Activated CD4-positive, alpha-beta T cell treated with anti-CD3 and anti-CD28 coated beads for 4 hours (primary cell): Measurements from ENCODE around the gene SKIC2.
"Not testable (repeated sequence)": the region's sequence is repeated elsewhere in the genome, so short reads cannot be mapped to it uniquely, and the experiment has no call there.

ENCODE experiments used
- DNase-seq, 2 donors: peaks; one replicate each; pipeline ENCODE4 v3.0.0-alpha.2; 2020

SKIC2 gene

DNA sequence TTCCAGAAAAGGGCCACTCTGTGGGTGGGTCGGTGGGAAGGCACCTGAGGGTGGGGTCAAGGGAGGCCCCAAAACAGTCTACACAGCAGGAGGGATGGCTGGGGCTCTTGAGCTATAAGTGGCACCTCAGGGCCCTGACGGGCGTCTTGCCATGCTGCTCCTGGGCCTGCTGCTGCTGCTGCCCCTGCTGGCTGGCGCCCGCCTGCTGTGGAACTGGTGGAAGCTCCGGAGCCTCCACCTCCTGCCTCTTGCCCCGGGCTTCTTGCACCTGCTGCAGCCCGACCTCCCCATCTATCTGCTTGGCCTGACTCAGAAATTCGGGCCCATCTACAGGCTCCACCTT lies 46.5 kb downstream of the SKIC2 start:
- not testable (repeated sequence) for DNase-seq

DNA sequence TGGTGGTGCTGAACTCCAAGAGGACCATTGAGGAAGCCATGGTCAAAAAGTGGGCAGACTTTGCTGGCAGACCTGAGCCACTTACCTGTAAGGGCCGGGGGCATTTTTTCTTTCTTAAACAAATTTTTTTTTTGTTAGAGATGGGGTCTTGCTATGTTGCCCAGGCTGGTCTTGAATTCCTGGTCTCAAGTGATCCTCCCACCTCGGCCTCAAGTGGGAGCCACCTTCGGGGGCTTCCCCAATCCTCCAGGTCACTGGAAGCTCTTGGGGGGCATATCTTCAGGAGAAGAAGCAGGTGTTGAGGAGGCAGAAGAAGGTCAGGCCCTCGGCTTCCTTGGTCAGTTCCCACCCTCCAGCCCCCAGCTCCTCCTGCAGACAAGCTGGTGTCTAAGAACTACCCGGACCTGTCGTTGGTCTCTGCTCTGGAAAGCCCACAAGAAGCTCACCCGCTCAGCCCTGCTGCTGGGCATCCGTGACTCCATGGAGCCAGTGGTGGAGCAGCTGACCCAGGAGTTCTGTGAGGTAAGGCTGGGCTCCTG lies 47.1 kb downstream of the SKIC2 start:
- DNase-seq, result not testable (repeated sequence)

- DNase-seq, result not testable (repeated sequence)
These were observed 48.1 kb downstream of the SKIC2 start for GRCh38 chr6:32007086-32007485.

GRCh38 chr6:32008037-32008436 lies 49.1 kb downstream of the SKIC2 start:
- DNase-seq, result not testable (repeated sequence)

- not testable (repeated sequence) for DNase-seq
These were observed 49.6 kb downstream of the SKIC2 start for GRCh38 chr6:32008616-32009015.

- not testable (repeated sequence) for DNase-seq
These were observed 50.6 kb downstream of the SKIC2 start for GRCh38 chr6:32009537-32009936.

- DNase-seq, result not testable (repeated sequence)
These were observed 52.0 kb downstream of the SKIC2 start for GRCh38 chr6:32010856-32011530.

- DNase-seq, result peak in 1 of 2 donors; percentile 2
These were observed 54.1 kb downstream of the SKIC2 start for GRCh38 chr6:32012941-32013617.

GRCh38 chr6:32013738-32014137 lies 54.8 kb downstream of the SKIC2 start:
- DNase-seq, result not testable (repeated sequence)

DNA sequence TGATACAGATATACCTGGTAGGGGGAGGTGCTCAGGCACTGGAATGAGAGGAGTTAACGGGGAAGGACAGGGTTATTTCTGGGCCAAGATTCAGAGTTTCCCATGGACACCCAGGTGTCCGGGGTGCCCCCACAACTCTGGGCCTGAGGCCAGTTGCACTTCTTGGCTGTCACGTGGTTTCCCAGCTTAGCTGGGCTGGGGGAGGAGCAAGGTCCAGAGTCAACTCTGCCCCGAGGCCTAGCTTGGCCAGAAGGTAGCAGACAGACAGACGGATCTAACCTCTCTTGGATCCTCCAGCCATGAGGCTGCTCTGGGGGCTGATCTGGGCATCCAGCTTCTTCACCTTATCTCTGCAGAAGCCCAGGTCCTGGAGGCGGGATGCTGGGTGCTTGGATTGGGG lies 55.6 kb downstream of the SKIC2 start, which contains the start of gene C4B:
C4B (plus strand) TSS at position 249 of the 400 bp plus-strand sequence; CDS start at position 300, 51 bp downstream.
- not testable (repeated sequence) for DNase-seq
